ENCODE data around the gene GPC5.

The GPC5 gene

GRCh38 chr13:91907398-91907797 lies 509.0 kb downstream of the GPC5 start:
- H2AFZ ChIP-seq (ENCODE audit: low read depth, low read length, severe bottlenecking) = no peak overlapping the region
- no peak overlapping the region for H3K4me2 ChIP-seq (ENCODE audit: low read depth, low read length, poor library complexity, severe bottlenecking)
- no peaks in the 10 kb centered on the region for H3K9me2 ChIP-seq (replicated peaks; ENCODE audit: insufficient read depth, low read length)
- no peak overlapping the region for H3K27ac ChIP-seq (ENCODE audit: low read depth, low read length)
- H3K79me2 ChIP-seq (ENCODE audit: insufficient read depth, low read length) = no peaks in the 10 kb centered on the region
- H3K4me3 ChIP-seq (ENCODE audit: insufficient read depth, low read length, poor library complexity, severe bottlenecking) = no peak overlapping the region
- no peaks in the 10 kb centered on the region for H3K36me3 ChIP-seq (ENCODE audit: low read length)
- no peaks in the 10 kb centered on the region for H4K20me1 ChIP-seq (ENCODE audit: low read depth, low read length)
- H3K9me3 ChIP-seq (ENCODE audit: insufficient read depth, low read length) = no peaks in the 10 kb centered on the region
- TF ChIP-seq CTCF (IDR thresholded peaks at IDR 0.05; ENCODE audit: insufficient read depth, low read length, poor library complexity, severe bottlenecking) (no peak), EZH2phosphoT487 (conservative IDR thresholded peaks at IDR 0.05; ENCODE audit: low read length) (no peak)
- no peaks in the 10 kb centered on the region for H3F3A ChIP-seq (ENCODE audit: insufficient read depth)
- H3K9ac ChIP-seq (ENCODE audit: low read length) = no peak overlapping the region
- no peaks in the 10 kb centered on the region for H3K27me3 ChIP-seq (ENCODE audit: low read length)

DNA sequence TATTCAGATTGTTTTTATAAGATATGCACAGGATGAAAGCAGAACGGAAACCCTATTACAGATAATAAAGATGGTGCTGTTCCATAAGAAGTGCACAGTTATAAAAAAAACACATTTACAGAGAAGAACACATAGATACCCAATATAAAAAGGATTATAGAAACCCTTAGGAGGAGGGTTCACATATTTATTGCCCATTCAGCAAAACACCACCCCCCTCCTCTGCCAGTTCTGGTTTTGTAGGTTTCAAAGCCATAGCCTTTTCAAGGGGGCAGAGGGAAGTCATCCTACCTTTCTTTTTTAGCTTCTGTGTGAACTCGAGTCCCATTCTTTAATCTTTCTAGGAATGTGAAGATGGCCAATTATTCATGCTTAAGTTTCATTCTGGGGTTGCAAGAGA lies 511.2 kb downstream of the GPC5 start:
- Histone ChIP-seq H3K9ac (ENCODE audit: low read length) (no peak overlapping the region), H3K4me3 (ENCODE audit: insufficient read depth, low read length, poor library complexity, severe bottlenecking) (no peak overlapping the region), H2AFZ (ENCODE audit: low read depth, low read length, severe bottlenecking) (no peak overlapping the region), H3K27me3 (ENCODE audit: low read length) (no peaks in the 10 kb centered on the region), H3K79me2 (ENCODE audit: insufficient read depth, low read length) (no peaks in the 10 kb centered on the region), H3K9me3 (ENCODE audit: insufficient read depth, low read length) (no peaks in the 10 kb centered on the region), H3K4me2 (ENCODE audit: low read depth, low read length, poor library complexity, severe bottlenecking) (no peak overlapping the region), H3K27ac (ENCODE audit: low read depth, low read length) (no peak overlapping the region), H3K36me3 (ENCODE audit: low read length) (no peaks in the 10 kb centered on the region), H3F3A (ENCODE audit: insufficient read depth) (no peaks in the 10 kb centered on the region), H4K20me1 (ENCODE audit: low read depth, low read length) (no peaks in the 10 kb centered on the region), H3K9me2 (replicated peaks; ENCODE audit: insufficient read depth, low read length) (no peaks in the 10 kb centered on the region)
- TF ChIP-seq EZH2phosphoT487 (conservative IDR thresholded peaks at IDR 0.05; ENCODE audit: low read length) (no peak), CTCF (IDR thresholded peaks at IDR 0.05; ENCODE audit: insufficient read depth, low read length, poor library complexity, severe bottlenecking) (no peak)

DNA sequence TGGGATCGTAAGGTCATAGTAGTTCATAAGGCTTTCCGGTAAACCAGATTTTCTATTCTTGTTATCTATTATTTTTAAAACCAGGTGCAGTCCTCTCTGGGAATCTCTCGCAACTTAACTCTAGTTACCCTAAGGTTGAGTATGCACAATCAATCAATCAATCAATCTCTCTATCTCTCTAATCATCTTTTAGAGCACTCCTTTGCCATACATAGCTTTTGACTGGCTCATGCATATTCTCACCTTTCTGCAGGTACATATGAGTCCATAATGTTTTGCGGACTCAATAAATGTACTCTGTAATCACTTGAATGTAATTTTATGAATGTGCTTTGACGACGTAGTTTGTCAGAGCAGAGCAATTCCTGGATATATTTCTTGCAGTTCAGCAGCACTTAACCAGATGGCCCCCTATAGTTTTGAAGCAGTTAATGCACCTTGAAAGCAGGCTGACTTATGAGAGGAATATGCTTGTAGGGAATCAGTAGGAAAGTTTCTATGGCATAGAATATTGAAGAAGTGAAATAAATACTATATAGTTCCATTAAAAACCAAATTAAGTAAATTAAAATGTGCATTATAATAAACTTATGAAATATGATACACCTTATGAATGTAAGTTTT lies 524.7 kb downstream of the GPC5 start:
- no peaks in the 10 kb centered on the region for H3K9me3 ChIP-seq (ENCODE audit: insufficient read depth, low read length)
- no peaks in the 10 kb centered on the region for H3K36me3 ChIP-seq (ENCODE audit: low read length)
- no peak overlapping the region for H3K27ac ChIP-seq (ENCODE audit: low read depth, low read length)
- no peak overlapping the region for H2AFZ ChIP-seq (ENCODE audit: low read depth, low read length, severe bottlenecking)
- no peaks in the 10 kb centered on the region for H3K9me2 ChIP-seq (replicated peaks; ENCODE audit: insufficient read depth, low read length)
- no peaks in the 10 kb centered on the region for H3K79me2 ChIP-seq (ENCODE audit: insufficient read depth, low read length)
- H3K9ac ChIP-seq (ENCODE audit: low read length) = no peak overlapping the region
- no peak overlapping the region for H3K4me2 ChIP-seq (ENCODE audit: low read depth, low read length, poor library complexity, severe bottlenecking)
- TF ChIP-seq CTCF (IDR thresholded peaks at IDR 0.05; ENCODE audit: insufficient read depth, low read length, poor library complexity, severe bottlenecking) (no peak), EZH2phosphoT487 (conservative IDR thresholded peaks at IDR 0.05; ENCODE audit: low read length) (no peak)
- H3F3A ChIP-seq (ENCODE audit: insufficient read depth) = no peaks in the 10 kb centered on the region
- H3K4me3 ChIP-seq (ENCODE audit: insufficient read depth, low read length, poor library complexity, severe bottlenecking) = no peak overlapping the region
- no peaks in the 10 kb centered on the region for H3K27me3 ChIP-seq (ENCODE audit: low read length)
- H4K20me1 ChIP-seq (ENCODE audit: low read depth, low read length) = no peaks in the 10 kb centered on the region

Data from SU-DHL-6 (cell line).